CD4-positive, alpha-beta memory T cell (primary cell): Measurements from ENCODE around the gene SLC6A7. TPM values are rescaled to one million over a fixed set of nuclear protein-coding genes. Genes with fewer than 3 reads are reported as not detected.

ENCODE experiments used
- CTCF ChIA-PET: fragments of 350-600 bp; sonication (Branson Sonifier 250); formaldehyde crosslinking; loops from one replicate; lab custom pipeline; 2021; ENCODE audit warnings: inconsistent platforms; ENCODE audit not compliant: partially characterized antibody; lab: Charles Lee
- POLR2A ChIA-PET: fragments of 350-600 bp; sonication (Branson Sonifier 250); formaldehyde crosslinking; loops from one replicate; lab custom pipeline; 2021; ENCODE audit not compliant: partially characterized antibody; lab: Charles Lee
- DNase-seq, 5 donors: peaks; one replicate each; pipeline versions ENCODE4 v3.0.0 to v3.0.0-alpha.2; 2020 to 2022; ENCODE audit warnings: mixed read lengths in 1 of 5
- H3K27ac ChIP-seq: one replicate; pipeline ENCODE4 v1.7.0; 2013; ENCODE audit warnings: low read depth, low read length
- H3K27me3 ChIP-seq: 2 replicates; pipeline ENCODE4 v1.7.0; 2013; ENCODE audit warnings: mild to moderate bottlenecking, low read length, moderate library complexity; ENCODE audit not compliant: insufficient read depth
- H3K36me3 ChIP-seq: 2 replicates; pipeline ENCODE4 v1.7.0; 2013; ENCODE audit warnings: mild to moderate bottlenecking, low read length, moderate library complexity; ENCODE audit not compliant: insufficient read depth
- H3K4me1 ChIP-seq: 2 replicates; pipeline ENCODE4 v1.7.0; 2013; ENCODE audit warnings: mild to moderate bottlenecking, low read length, moderate library complexity; ENCODE audit not compliant: insufficient read depth
- H3K4me3 ChIP-seq, 2 donors: one replicate each; pipeline ENCODE4 v1.7.0; 2013; ENCODE audit warnings: low read length in 2 of 2, mild to moderate bottlenecking in 1 of 2
- H3K9me3 ChIP-seq, 2 donors: one replicate each; pipeline ENCODE4 v1.7.0; 2013; ENCODE audit warnings: low read length in 2 of 2, control low read depth in 1 of 2; ENCODE audit not compliant: control insufficient read depth in 1 of 2
- H3K27ac Mint-ChIP-seq, 7 donors: one replicate each; pipeline ENCODE4 v1.8.0; 2020 to 2021; ENCODE audit warnings: mixed read lengths in 7 of 7, mild to moderate bottlenecking in 6 of 7, inconsistent platforms in 3 of 7, moderate library complexity in 3 of 7
- H3K27me3 Mint-ChIP-seq, 2 donors: one replicate each; pipeline ENCODE4 v1.8.0; 2020 to 2021; ENCODE audit warnings: mixed read lengths in 2 of 2
- H3K36me3 Mint-ChIP-seq, 2 donors: one replicate each; pipeline ENCODE4 v1.8.0; 2020 to 2021; ENCODE audit warnings: mixed read lengths in 2 of 2, inconsistent platforms in 1 of 2, mild to moderate bottlenecking in 1 of 2
- H3K4me1 Mint-ChIP-seq, 4 donors: one replicate each; pipeline ENCODE4 v1.8.0; 2020 to 2021; ENCODE audit warnings: mixed read lengths in 4 of 4, mild to moderate bottlenecking in 1 of 4
- H3K4me3 Mint-ChIP-seq, 8 donors: one replicate each; pipeline ENCODE4 v1.8.0; 2020 to 2021; ENCODE audit warnings: mixed read lengths in 8 of 8, mild to moderate bottlenecking in 7 of 8, moderate library complexity in 6 of 8, inconsistent platforms in 3 of 8
- H3K9me3 Mint-ChIP-seq, 8 donors: one replicate each; pipeline ENCODE4 v1.8.0; 2020 to 2021; ENCODE audit warnings: mixed read lengths in 8 of 8, mild to moderate bottlenecking in 5 of 8, inconsistent platforms in 3 of 8, moderate library complexity in 1 of 8
- intact Hi-C: fragments of 100-400 bp; cut with micrococcal nuclease; formaldehyde crosslinking; loops from one replicate; pipeline ENCODE4 v1.15.1; 2023
- polyA plus RNA-seq, 2 donors: library from polyadenylated mRNA; unstranded; fragments of 300-500 nt; fragmentation: Illumina TruSeq; gene quantifications; one replicate each; pipeline ENCODE4 v1.2.3, GENCODE V29; 2021
- total RNA-seq, 2 experiments: library from RNA; stranded (reverse); gene quantifications; one replicate each; pipeline ENCODE4 v1.2.3, GENCODE V29; 2021

SLC6A7 gene
- total and polyA plus RNA-seq, 4 experiments from 2014 or later, result not detected

DNA sequence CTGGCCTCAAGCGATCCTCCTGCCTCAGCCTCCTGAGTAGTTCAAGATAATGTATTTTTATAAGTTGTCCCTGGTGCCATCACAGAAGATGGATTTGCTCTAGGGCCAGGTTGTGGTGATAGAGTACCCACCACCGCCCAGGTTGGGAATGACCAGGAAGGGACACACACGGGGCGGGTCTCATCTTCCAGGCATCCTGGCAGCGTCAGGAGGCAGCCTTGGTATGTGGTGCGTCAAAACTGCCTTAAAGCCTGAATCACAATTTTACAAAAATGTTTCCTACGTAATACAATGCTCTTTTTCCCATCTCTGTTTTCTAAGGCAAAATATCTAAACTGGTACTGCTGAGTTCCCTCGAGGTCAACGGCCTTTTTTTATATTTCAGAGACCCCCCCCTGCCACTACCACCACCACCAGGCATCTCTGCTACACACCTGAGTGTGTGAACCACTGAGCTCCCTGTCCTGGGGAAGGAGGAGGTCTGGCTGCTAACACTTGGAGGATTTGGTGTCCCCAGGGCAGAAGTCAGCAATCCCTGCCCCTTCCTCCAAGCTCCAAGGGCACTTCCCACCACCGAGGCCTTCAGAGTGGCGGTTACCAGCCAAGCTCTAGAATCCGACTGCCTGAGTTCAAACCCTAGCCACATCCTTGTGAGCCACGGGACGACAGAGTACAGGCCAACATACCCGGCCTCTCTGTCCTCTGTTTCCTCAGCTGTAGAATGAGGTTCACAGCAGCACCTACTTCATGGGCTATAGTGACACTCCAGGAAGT is 47.3 kb downstream of the SLC6A7 start:
- POLR2A ChIA-PET, result no interaction called here
- H3K36me3 ChIP-seq, result no peaks in the 10 kb centered on the region
- Mint-ChIP-seq H3K27ac (no peak overlapping the region), H3K36me3 (no peaks in the 10 kb centered on the region), H3K4me1 (no peaks in the 10 kb centered on the region), H3K4me3 (no peak overlapping the region), H3K27me3 (no peaks in the 10 kb centered on the region), H3K9me3 (no peaks in the 10 kb centered on the region)
- intact Hi-C loops, result no loop called here
- no peaks in the 10 kb centered on the region for H3K4me1 ChIP-seq
- no peaks in the 10 kb centered on the region for H3K9me3 ChIP-seq
- no peak overlapping the region for H3K4me3 ChIP-seq
- no peak overlapping the region for H3K27ac ChIP-seq
- no peaks in the 10 kb centered on the region for H3K27me3 ChIP-seq
- CTCF ChIA-PET, result no interaction called here
- DNase-seq, result no peak

DNA sequence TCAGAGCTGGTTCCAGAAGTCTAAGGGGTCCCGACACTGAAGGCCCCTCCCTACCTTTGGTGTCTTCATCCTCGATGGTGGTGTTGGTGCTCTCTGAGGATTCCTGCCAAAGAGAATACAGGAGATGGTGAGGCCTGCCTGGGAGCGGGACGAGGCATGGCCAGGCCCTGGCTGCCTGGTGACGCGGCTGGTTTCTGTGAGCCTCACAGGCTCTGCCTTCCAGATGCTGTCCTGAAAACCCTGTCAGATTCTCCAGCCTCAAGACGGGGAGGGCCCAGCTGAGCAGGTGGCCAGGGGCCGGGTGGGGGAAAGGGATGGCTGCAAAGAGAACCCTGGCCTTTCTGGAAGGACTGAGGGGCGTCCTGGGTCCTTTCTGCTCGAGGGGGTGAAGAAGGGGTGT is 48.8 kb downstream of the SLC6A7 start:
- intact Hi-C loops, result no loop called here
- H3K9me3 Mint-ChIP-seq, result no peaks in the 10 kb centered on the region
- ChIA-PET POLR2A (no interaction called here), CTCF (no interaction called here)
- no peaks in the 10 kb centered on the region for H3K4me1 Mint-ChIP-seq
- no peaks in the 10 kb centered on the region for H3K27me3 ChIP-seq
- DNase-seq, result no peak
- no peak overlapping the region for H3K27ac ChIP-seq
- H3K9me3 ChIP-seq, result no peaks in the 10 kb centered on the region
- H3K36me3 Mint-ChIP-seq, result no peaks in the 10 kb centered on the region
- no peaks in the 10 kb centered on the region for H3K36me3 ChIP-seq
- no peak overlapping the region for H3K4me3 Mint-ChIP-seq
- peaks cover 0 to 2% of the 10 kb centered on the region in 2 donors for H3K27me3 Mint-ChIP-seq
- H3K4me3 ChIP-seq, result no peak overlapping the region
- no peaks in the 10 kb centered on the region for H3K4me1 ChIP-seq
- H3K27ac Mint-ChIP-seq, result no peak overlapping the region

DNA sequence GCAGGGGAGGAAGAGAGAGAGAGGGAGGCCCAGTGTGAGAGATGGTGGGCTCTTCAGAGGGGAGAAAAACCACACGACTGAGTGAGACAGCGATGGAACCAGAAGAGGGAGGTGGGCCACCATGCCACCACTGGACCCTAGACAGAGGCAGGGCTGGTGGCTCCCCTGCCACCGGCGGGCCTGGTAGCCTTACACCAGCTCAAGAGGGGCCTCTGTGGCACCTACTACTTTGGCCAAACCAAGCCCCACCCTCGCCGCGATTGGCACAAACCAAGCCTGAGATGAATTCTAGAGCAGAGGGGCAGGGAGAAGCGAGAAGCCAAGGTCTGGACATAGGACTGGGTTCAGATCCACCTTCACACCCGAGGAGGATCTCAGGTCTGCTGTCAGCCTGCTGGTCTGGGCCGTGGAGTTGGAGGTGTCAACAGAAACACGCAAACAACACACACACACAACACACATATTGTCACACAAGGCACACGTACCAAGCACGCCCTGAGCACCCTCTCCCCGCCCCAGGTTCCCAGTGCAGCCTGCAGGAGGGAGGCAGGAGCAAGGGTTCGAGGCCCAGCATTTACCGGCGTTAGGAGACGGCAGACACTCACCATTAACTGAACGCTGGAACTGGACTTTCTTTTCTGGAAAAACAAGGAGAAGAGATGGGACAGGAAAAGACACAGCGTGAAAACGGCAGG is 49.4 kb downstream of the SLC6A7 start:
- H3K4me3 Mint-ChIP-seq, result no peak overlapping the region
- H3K27ac Mint-ChIP-seq, result no peak overlapping the region
- H3K36me3 Mint-ChIP-seq, result no peaks in the 10 kb centered on the region
- H3K4me1 Mint-ChIP-seq, result no peaks in the 10 kb centered on the region
- Histone ChIP-seq H3K4me3 (no peak overlapping the region), H3K36me3 (no peaks in the 10 kb centered on the region), H3K4me1 (no peaks in the 10 kb centered on the region), H3K9me3 (no peaks in the 10 kb centered on the region), H3K27ac (no peak overlapping the region), H3K27me3 (no peaks in the 10 kb centered on the region)
- DNase-seq, result no peak
- ChIA-PET CTCF (no interaction called here), POLR2A (no interaction called here)
- peaks cover 0 to 2% of the 10 kb centered on the region in 2 donors for H3K27me3 Mint-ChIP-seq
- H3K9me3 Mint-ChIP-seq, result no peaks in the 10 kb centered on the region
- intact Hi-C loops, result no loop called here

DNA sequence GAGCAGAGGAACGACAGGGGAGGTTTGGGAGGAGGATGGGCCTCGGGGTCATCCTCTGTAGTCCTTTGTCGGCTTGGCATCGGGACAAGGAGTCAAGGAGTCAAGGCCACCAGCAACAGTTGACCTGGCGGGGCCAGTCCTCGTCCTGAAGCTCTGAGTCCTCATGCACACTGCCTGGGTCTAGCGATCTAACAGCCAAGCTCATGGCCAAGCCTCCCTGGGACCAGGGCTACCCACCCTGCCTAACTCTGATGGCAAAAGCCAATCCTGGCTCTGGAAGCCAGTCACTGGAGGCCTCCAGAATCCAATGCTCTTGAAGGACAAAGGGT is 49.9 kb downstream of the SLC6A7 start:
- H3K27me3 ChIP-seq, result no peaks in the 10 kb centered on the region
- ChIA-PET POLR2A (no interaction called here), CTCF (no interaction called here)
- Mint-ChIP-seq H3K27ac (no peak overlapping the region), H3K9me3 (no peaks in the 10 kb centered on the region), H3K4me1 (no peaks in the 10 kb centered on the region), H3K27me3 (peaks cover 0 to 2% of the 10 kb centered on the region in 2 donors), H3K36me3 (no peaks in the 10 kb centered on the region), H3K4me3 (no peak overlapping the region)
- H3K4me1 ChIP-seq, result no peaks in the 10 kb centered on the region
- DNase-seq, result no peak
- H3K27ac ChIP-seq, result no peak overlapping the region
- H3K36me3 ChIP-seq, result no peaks in the 10 kb centered on the region
- intact Hi-C loops, result no loop called here
- no peaks in the 10 kb centered on the region for H3K9me3 ChIP-seq
- no peak overlapping the region for H3K4me3 ChIP-seq

DNA sequence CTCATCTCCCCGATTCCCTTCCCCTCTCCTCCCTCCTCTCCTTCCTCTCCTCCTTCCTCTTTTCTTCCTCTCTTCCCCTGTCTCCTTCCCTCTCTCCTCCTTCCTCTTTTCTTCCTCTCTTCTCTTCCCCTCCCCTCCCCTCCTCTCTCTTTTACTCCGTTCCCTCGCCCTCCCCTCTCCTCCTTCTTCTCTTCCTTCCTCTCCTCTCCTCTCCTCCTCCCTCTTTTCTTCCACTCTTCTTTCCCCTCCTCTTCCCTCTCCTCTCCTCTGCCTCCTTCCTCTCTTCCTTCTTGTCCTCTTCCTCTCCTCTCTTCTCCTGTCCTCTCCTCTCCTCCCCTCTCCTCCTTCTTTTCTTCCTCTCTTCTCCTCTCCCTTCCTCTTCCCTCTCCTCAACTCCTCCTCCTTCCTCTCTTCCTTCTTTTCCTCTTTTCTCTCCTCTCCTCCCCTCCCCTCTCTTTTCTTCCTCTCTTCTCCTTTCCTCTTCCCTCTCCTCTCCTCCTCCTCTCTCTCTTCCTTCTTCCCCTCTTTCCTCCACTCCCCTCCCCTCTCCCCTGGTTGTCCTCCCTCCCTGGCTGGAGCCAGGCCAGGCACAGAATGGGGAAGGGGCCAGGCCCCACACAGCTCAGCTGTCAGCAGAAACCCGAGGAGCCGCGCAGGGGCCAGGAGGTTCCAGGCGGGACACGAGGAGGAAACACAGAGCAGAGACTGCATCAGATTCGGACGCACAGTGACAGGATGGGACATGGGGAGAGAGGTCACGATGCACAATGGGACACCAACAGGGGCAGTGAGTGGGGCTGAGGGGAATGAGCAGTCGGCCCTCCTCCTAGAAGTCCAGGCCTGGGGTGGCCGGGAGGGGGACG is 51.7 kb downstream of the SLC6A7 start:
- H3K4me1 ChIP-seq, result no peaks in the 10 kb centered on the region
- no peak for DNase-seq
- intact Hi-C loops, result no loop called here
- H3K27me3 ChIP-seq, result no peaks in the 10 kb centered on the region
- POLR2A ChIA-PET, result no interaction called here
- CTCF ChIA-PET, result no interaction called here
- Mint-ChIP-seq H3K27ac (no peak overlapping the region), H3K4me3 (peak overlapping the region in 1 of 8 donors; percentile 36), H3K9me3 (no peaks in the 10 kb centered on the region), H3K27me3 (peaks cover 0 to 2% of the 10 kb centered on the region in 2 donors), H3K36me3 (no peaks in the 10 kb centered on the region), H3K4me1 (no peaks in the 10 kb centered on the region)
- H3K9me3 ChIP-seq, result no peaks in the 10 kb centered on the region
- H3K4me3 ChIP-seq, result no peak overlapping the region
- no peaks in the 10 kb centered on the region for H3K36me3 ChIP-seq
- H3K27ac ChIP-seq, result no peak overlapping the region

DNA sequence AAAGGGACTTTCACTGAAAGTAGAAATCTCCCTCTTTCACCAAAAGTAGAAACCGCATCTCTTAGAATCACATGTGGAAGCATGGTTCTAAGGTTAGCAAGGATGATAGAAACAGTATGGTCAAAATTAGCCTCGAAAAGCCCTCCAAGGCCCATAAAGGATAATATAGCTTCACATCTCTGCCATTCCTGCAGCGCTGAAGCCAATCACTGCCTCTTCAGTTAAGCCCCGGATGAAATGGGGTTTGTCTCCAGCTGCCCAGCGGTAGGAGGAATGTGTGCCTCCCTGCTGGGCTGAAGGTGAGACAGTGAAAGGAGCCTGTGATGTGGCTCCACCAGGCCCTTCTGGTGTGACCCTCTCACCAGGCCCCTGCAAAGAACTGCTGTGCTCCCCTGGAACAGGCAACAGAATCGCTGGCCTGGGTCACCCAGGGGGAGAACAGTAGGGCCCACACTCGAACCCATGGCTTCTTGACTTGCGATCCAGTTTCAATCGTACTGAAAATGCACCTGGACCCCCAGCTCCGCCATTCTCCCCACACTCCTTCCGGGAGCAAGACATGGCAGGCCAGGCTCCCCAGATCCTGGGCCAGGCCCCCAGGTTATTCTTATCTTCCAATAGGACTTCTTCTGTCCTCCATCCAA is 52.5 kb downstream of the SLC6A7 start:
- Mint-ChIP-seq H3K4me3 (no peak overlapping the region), H3K9me3 (no peaks in the 10 kb centered on the region), H3K4me1 (no peaks in the 10 kb centered on the region), H3K36me3 (no peaks in the 10 kb centered on the region), H3K27me3 (peaks cover 0 to 2% of the 10 kb centered on the region in 2 donors), H3K27ac (no peak overlapping the region)
- H3K9me3 ChIP-seq, result no peaks in the 10 kb centered on the region
- H3K27me3 ChIP-seq, result no peaks in the 10 kb centered on the region
- POLR2A ChIA-PET, result no interaction called here
- no peak overlapping the region for H3K4me3 ChIP-seq
- CTCF ChIA-PET, result no interaction called here
- intact Hi-C loops, result no loop called here
- H3K36me3 ChIP-seq, result no peaks in the 10 kb centered on the region
- no peaks in the 10 kb centered on the region for H3K4me1 ChIP-seq
- no peak for DNase-seq
- no peak overlapping the region for H3K27ac ChIP-seq

DNA sequence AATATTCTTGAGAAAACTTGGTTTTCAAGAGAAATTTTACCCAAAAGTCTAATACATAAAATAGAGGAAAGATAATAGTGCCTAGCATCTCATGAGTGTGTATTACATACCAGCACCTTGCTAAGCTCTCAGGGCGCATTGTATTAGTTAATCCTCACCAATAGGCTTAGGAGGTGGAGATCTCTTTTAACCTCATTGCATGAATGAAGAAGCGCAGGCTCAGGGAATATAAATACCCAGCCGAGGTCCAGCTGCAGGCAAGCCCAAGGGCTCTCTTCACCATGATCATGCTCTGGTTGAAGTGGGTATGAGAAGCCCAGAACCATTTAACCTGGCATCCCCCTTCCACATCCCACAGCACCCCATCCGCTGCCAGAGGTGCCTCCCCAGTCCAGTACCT is 53.7 kb downstream of the SLC6A7 start:
- CTCF ChIA-PET, result no interaction called here
- DNase-seq, result no peak
- peaks cover 0 to 2% of the 10 kb centered on the region in 2 donors for H3K27me3 Mint-ChIP-seq
- H3K4me1 ChIP-seq, result no peaks in the 10 kb centered on the region
- no peaks in the 10 kb centered on the region for H3K9me3 Mint-ChIP-seq
- POLR2A ChIA-PET, result no interaction called here
- no peaks in the 10 kb centered on the region for H3K36me3 ChIP-seq
- no peak overlapping the region for H3K4me3 Mint-ChIP-seq
- H3K36me3 Mint-ChIP-seq, result no peaks in the 10 kb centered on the region
- no peak overlapping the region for H3K27ac Mint-ChIP-seq
- no peak overlapping the region for H3K4me3 ChIP-seq
- no peaks in the 10 kb centered on the region for H3K9me3 ChIP-seq
- intact Hi-C loops, result no loop called here
- H3K4me1 Mint-ChIP-seq, result no peaks in the 10 kb centered on the region
- no peaks in the 10 kb centered on the region for H3K27me3 ChIP-seq
- no peak overlapping the region for H3K27ac ChIP-seq
